A673 (cell line): ENCODE data around the gene ZFYVE1.

Experiments used
- CTCF ChIP-seq: fragments of 300-800, 200-600 bp; sonication (generic); conservative IDR thresholded peaks from 2 replicates; pipeline ENCODE4 v1.5.1; 2017; ENCODE audit warnings: low read depth, mild to moderate bottlenecking, antibody characterized with exemption, low read length, moderate library complexity, mixed read lengths
- EZH2 ChIP-seq: fragments of 200-600 bp; sonication (generic); IDR thresholded peaks from 2 replicates; pipeline ENCODE4 v1.6.1; 2017; ENCODE audit warnings: borderline replicate concordance, low read depth, mild to moderate bottlenecking, mixed read lengths, antibody characterized with exemption, low read length; ENCODE audit not compliant: poor library complexity, severe bottlenecking

GRCh38 chr14:73027546-73027945 is 640 bp upstream of the ZFYVE1 start:
- TF ChIP-seq EZH2 (no peak), CTCF (no peak)
